HEK293 (cell line): ENCODE data around the gene SERPINB6.
A peak's percentile ranks its signal among the peaks of the same experiment; 100 is the strongest.

Source experiments
- KLF17 ChIP-seq: fragments of 450-650 bp; formaldehyde crosslinking; IDR thresholded peaks from 2 replicates; pipeline ENCODE4 v1.5.1; 2016; ENCODE audit warnings: missing biosample characterization, missing genetic modification characterization
- KLF8 ChIP-seq: fragments of 450-650 bp; formaldehyde crosslinking; IDR thresholded peaks from 2 replicates; pipeline ENCODE4 v1.5.1; 2016; ENCODE audit warnings: missing biosample characterization, missing genetic modification characterization
- KLF9 ChIP-seq: fragments of 450-650 bp; formaldehyde crosslinking; IDR thresholded peaks from 2 replicates; pipeline ENCODE4 v1.5.1; 2016; ENCODE audit warnings: missing biosample characterization, missing genetic modification characterization, low read depth
- PRDM1 ChIP-seq: fragments of 450-650 bp; formaldehyde crosslinking; IDR thresholded peaks from 2 replicates; pipeline ENCODE4; 2016; ENCODE audit warnings: missing biosample characterization, missing genetic modification characterization
- SP2 ChIP-seq: fragments of 450-650 bp; formaldehyde crosslinking; IDR thresholded peaks from 2 replicates; pipeline ENCODE4 v1.5.1; 2016; ENCODE audit warnings: missing biosample characterization, missing genetic modification characterization
- SP7 ChIP-seq: fragments of 450-650 bp; formaldehyde crosslinking; IDR thresholded peaks from 2 replicates; pipeline ENCODE4 v1.5.1; 2016; ENCODE audit warnings: missing biosample characterization, missing genetic modification characterization
- TRIM28 ChIP-seq: IDR thresholded peaks from 2 replicates; pipeline ENCODE4 v1.6.1; 2011; ENCODE audit warnings: low read length, control low read depth, borderline replicate concordance
- ZBTB11 ChIP-seq: fragments of 450-650 bp; formaldehyde crosslinking; conservative IDR thresholded peaks from 2 replicates; pipeline ENCODE4 v1.5.1; 2016; ENCODE audit warnings: low read depth, missing biosample characterization, missing genetic modification characterization
- ZBTB17 ChIP-seq: fragments of 450-650 bp; formaldehyde crosslinking; IDR thresholded peaks from 2 replicates; pipeline ENCODE4 v1.5.1; 2016; ENCODE audit warnings: missing biosample characterization, missing genetic modification characterization
- ZBTB21 ChIP-seq: fragments of 450-650 bp; formaldehyde crosslinking; IDR thresholded peaks from 2 replicates; pipeline ENCODE4 v1.5.1; 2017; ENCODE audit warnings: missing biosample characterization, missing genetic modification characterization
- ZFHX2 ChIP-seq: fragments of 450-650 bp; formaldehyde crosslinking; conservative IDR thresholded peaks from 2 replicates; pipeline ENCODE4 v1.5.1; 2016; ENCODE audit warnings: missing biosample characterization, missing genetic modification characterization
- ZNF10 ChIP-seq: fragments of 450-650 bp; formaldehyde crosslinking; IDR thresholded peaks from 2 replicates; pipeline ENCODE4 v1.5.1; 2017; ENCODE audit warnings: missing biosample characterization, missing genetic modification characterization
- ZNF114 ChIP-seq: fragments of 450-650 bp; formaldehyde crosslinking; IDR thresholded peaks from 2 replicates; pipeline ENCODE4 v1.5.0; 2017; ENCODE audit warnings: missing biosample characterization, missing genetic modification characterization
- ZNF155 ChIP-seq: fragments of 450-650 bp; formaldehyde crosslinking; IDR thresholded peaks from 2 replicates; pipeline ENCODE4 v1.5.1; 2016; ENCODE audit warnings: missing biosample characterization, missing genetic modification characterization
- ZNF2 ChIP-seq: fragments of 450-650 bp; formaldehyde crosslinking; IDR thresholded peaks from 2 replicates; pipeline ENCODE4 v1.5.1; 2016; ENCODE audit warnings: missing biosample characterization, missing genetic modification characterization
- ZNF335 ChIP-seq: fragments of 450-650 bp; formaldehyde crosslinking; conservative IDR thresholded peaks from 2 replicates; pipeline ENCODE4 v1.5.1; 2016; ENCODE audit warnings: missing biosample characterization, missing genetic modification characterization
- ZNF398 ChIP-seq: fragments of 450-650 bp; formaldehyde crosslinking; IDR thresholded peaks from 2 replicates; pipeline ENCODE4 v1.5.1; 2017; ENCODE audit warnings: missing biosample characterization, missing genetic modification characterization
- ZNF600 ChIP-seq: fragments of 450-650 bp; formaldehyde crosslinking; IDR thresholded peaks from 2 replicates; pipeline ENCODE4 v1.5.1; 2016; ENCODE audit warnings: missing biosample characterization, missing genetic modification characterization
- ZNF629 ChIP-seq: fragments of 450-650 bp; formaldehyde crosslinking; IDR thresholded peaks from 2 replicates; pipeline ENCODE4 v1.5.1; 2017; ENCODE audit warnings: missing biosample characterization, missing genetic modification characterization
- ZNF692 ChIP-seq: fragments of 450-650 bp; formaldehyde crosslinking; IDR thresholded peaks from 2 replicates; pipeline ENCODE4 v1.5.1; 2016; ENCODE audit warnings: missing biosample characterization, missing genetic modification characterization
- ZSCAN5A ChIP-seq: fragments of 450-650 bp; formaldehyde crosslinking; IDR thresholded peaks from 2 replicates; pipeline ENCODE4 v1.5.1; 2016; ENCODE audit warnings: missing biosample characterization, missing genetic modification characterization
- TF ChIP-seq, protein P1 (sequence below): fragments of 450-650 bp; formaldehyde crosslinking; IDR thresholded peaks from 2 replicates; pipeline ENCODE4 v1.5.1; 2016; ENCODE audit warnings: missing biosample characterization, missing genetic modification characterization
- TF ChIP-seq, protein P2 (sequence below): sonication (generic); formaldehyde crosslinking; IDR thresholded peaks from 2 replicates; pipeline ENCODE4 v1.8.1; 2022; ENCODE audit warnings: mild to moderate bottlenecking, moderate library complexity, missing genetic modification reagents
- TF ChIP-seq, protein P3 (sequence below): fragments of 450-650 bp; formaldehyde crosslinking; IDR thresholded peaks from 2 replicates; pipeline ENCODE4 v1.5.1; 2017; ENCODE audit warnings: missing biosample characterization, missing genetic modification characterization

Gene SERPINB6

DNA sequence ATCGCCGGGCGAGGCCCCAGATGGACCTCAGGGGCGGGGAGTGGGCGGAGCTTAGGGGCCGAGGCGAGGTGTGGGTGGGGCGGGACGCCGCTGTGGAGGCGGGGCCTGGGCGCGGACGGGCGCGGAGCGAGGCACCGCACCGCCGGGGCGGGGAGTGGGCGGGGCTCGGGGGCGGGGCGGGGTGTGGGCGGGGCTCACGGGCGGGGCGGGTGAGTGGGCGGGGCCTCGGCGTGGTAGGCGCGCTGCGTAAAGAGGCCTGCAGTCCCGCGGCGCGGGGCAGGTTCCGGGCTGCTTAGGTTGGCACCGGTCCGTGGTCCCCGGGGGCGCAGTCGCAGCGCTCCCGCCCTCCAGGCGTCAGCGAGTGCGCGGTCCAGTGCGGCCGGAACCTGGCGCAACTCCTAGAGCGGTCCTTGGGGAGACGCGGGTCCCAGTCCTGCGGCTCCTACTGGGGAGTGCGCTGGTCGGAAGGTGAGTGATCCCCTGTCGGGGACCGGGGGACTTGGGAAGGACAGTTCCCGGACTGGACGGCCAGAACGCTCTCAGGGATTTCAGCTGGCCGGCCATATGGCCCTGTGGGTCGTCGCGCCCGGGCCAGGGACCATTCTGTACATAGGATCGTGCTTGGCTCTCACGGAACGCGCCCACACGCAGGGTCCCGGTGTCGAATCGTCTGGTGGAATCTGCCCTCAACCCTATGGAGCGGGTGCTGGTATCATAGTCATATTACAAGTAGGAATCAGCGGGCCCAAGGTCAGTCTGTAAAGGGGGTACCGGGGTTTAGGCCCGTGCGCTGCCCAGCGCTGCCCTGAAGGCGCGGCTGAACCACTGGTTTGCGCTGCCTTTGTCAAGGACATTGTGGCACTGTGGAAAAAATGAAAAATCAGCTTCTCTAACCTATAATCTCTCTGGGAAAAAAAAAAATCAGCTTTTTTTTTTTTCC, 28.5 kb upstream of the SERPINB6 start, which contains the start of gene NQO2 (continued):
- no peak for TF ChIP-seq ZNF114 (tag by site-specific recombination)
- TF ChIP-seq, protein P1, sequence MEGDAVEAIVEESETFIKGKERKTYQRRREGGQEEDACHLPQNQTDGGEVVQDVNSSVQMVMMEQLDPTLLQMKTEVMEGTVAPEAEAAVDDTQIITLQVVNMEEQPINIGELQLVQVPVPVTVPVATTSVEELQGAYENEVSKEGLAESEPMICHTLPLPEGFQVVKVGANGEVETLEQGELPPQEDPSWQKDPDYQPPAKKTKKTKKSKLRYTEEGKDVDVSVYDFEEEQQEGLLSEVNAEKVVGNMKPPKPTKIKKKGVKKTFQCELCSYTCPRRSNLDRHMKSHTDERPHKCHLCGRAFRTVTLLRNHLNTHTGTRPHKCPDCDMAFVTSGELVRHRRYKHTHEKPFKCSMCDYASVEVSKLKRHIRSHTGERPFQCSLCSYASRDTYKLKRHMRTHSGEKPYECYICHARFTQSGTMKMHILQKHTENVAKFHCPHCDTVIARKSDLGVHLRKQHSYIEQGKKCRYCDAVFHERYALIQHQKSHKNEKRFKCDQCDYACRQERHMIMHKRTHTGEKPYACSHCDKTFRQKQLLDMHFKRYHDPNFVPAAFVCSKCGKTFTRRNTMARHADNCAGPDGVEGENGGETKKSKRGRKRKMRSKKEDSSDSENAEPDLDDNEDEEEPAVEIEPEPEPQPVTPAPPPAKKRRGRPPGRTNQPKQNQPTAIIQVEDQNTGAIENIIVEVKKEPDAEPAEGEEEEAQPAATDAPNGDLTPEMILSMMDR (tag by site-specific recombination), result peak; percentile 70
- TF ChIP-seq, protein P2, sequence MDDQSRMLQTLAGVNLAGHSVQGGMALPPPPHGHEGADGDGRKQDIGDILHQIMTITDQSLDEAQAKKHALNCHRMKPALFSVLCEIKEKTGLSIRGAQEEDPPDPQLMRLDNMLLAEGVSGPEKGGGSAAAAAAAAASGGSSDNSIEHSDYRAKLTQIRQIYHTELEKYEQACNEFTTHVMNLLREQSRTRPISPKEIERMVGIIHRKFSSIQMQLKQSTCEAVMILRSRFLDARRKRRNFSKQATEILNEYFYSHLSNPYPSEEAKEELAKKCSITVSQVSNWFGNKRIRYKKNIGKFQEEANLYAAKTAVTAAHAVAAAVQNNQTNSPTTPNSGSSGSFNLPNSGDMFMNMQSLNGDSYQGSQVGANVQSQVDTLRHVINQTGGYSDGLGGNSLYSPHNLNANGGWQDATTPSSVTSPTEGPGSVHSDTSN (CRISPR knock-in tag), result 0 out of 2 replicates have a peak, but pooled peaks have one; percentile 58
- TF ChIP-seq ZNF155 (tag by site-specific recombination), result no peak
- TF ChIP-seq ZNF2 (tag by site-specific recombination), result peak; percentile 37; the same call in 1 of the 2 replicates
- TF ChIP-seq TRIM28, result no peak
- TF ChIP-seq ZNF600 (tag by site-specific recombination), result peak; percentile 73
- no peak for TF ChIP-seq PRDM1 (tag by site-specific recombination)
- TF ChIP-seq ZBTB17, result no peak; the same call in 1 of the 2 replicates
- TF ChIP-seq ZNF10, result 0 out of 2 replicates have a peak, but pooled peaks have one; percentile 31
- peak; percentile 44; the same call in 1 of the 2 replicates for TF ChIP-seq ZNF335 (tag by site-specific recombination)
- TF ChIP-seq ZSCAN5A (tag by site-specific recombination), result peak; percentile 78; the same call in 1 of the 2 replicates
- TF ChIP-seq ZBTB21 (tag by site-specific recombination), result no peak
- TF ChIP-seq SP2 (tag by site-specific recombination), result peak; percentile 77
- TF ChIP-seq ZBTB11, result peak; percentile 41; the same call in 1 of the 2 replicates
- TF ChIP-seq ZNF398 (tag by site-specific recombination), result peak; percentile 45; the same call in 1 of the 2 replicates
- peak; percentile 11; the same call in 1 of the 2 replicates for TF ChIP-seq ZNF629 (tag by site-specific recombination)
- TF ChIP-seq ZFHX2, result peak; percentile 72
- peak; percentile 66 for TF ChIP-seq KLF17 (tag by site-specific recombination)
- TF ChIP-seq, protein P3, sequence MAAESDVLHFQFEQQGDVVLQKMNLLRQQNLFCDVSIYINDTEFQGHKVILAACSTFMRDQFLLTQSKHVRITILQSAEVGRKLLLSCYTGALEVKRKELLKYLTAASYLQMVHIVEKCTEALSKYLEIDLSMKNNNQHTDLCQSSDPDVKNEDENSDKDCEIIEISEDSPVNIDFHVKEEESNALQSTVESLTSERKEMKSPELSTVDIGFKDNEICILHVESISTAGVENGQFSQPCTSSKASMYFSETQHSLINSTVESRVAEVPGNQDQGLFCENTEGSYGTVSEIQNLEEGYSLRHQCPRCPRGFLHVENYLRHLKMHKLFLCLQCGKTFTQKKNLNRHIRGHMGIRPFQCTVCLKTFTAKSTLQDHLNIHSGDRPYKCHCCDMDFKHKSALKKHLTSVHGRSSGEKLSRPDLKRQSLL (tag by site-specific recombination), result no peak
- TF ChIP-seq ZNF692, result 0 out of 2 replicates have a peak, but pooled peaks have one; percentile 17
- TF ChIP-seq SP7 (tag by site-specific recombination), result peak; percentile 48
- peak; percentile 65; the same call in 1 of the 2 replicates for TF ChIP-seq KLF8 (tag by site-specific recombination)
- TF ChIP-seq KLF9 (tag by site-specific recombination), result peak; percentile 20; the same call in 1 of the 2 replicates
